Lung microvascular endothelial cell (primary cell): ENCODE measurements around the gene ANKS1B. TPM values are rescaled to one million over a fixed set of nuclear protein-coding genes. Genes with fewer than 3 reads are reported as not detected.

Experiments used
- DNase-seq, 2 donors: peaks; one replicate each; pipeline versions ENCODE4 v3.0.0 to v3.0.0-alpha.2; 2010; ENCODE audit warnings: low read depth in 2 of 2
- total RNA-seq: library from RNA; depleted of rRNA; stranded (reverse); fragments of >200 nt; gene quantifications from 2 replicates; pipeline ENCODE4 v1.2.1, GENCODE V29; 2014

Gene ANKS1B
- total RNA-seq, 1 donor from 2014 or later, result 0.20 TPM

GRCh38 chr12:98740751-98741150 lies 1244.0 kb downstream of the ANKS1B start:
- no peak for DNase-seq

GRCh38 chr12:98738539-98738938 lies 1246.2 kb downstream of the ANKS1B start:
- DNase-seq, result no peak

GRCh38 chr12:98738002-98738401 lies 1246.7 kb downstream of the ANKS1B start:
- peak in 1 of 2 donors; percentile 79 for DNase-seq

GRCh38 chr12:98737322-98737712 lies 1247.4 kb downstream of the ANKS1B start:
- DNase-seq, result no peak

GRCh38 chr12:98736352-98737321 lies 1248.1 kb downstream of the ANKS1B start:
- DNase-seq, result peak in 1 of 2 donors; percentile 30

GRCh38 chr12:98735821-98736220 lies 1248.9 kb downstream of the ANKS1B start:
- no peak for DNase-seq

GRCh38 chr12:98733667-98734350 lies 1250.9 kb downstream of the ANKS1B start:
- no peak for DNase-seq

- no peak for DNase-seq
Observed at GRCh38 chr12:98730412-98730811, 1254.3 kb downstream of the ANKS1B start.

GRCh38 chr12:98727196-98727595 lies 1257.5 kb downstream of the ANKS1B start:
- DNase-seq, result no peak

GRCh38 chr12:98725476-98726247 lies 1259.1 kb downstream of the ANKS1B start:
- peak; percentile 72 to 77 for DNase-seq

GRCh38 chr12:98724384-98725155 lies 1260.2 kb downstream of the ANKS1B start:
- DNase-seq, result no peak

GRCh38 chr12:98721204-98721702 lies 1263.5 kb downstream of the ANKS1B start:
- DNase-seq, result no peak

GRCh38 chr12:98719515-98720504 lies 1264.9 kb downstream of the ANKS1B start:
- no peak for DNase-seq

- DNase-seq, result no peak
Observed at GRCh38 chr12:98714426-98714825, 1270.3 kb downstream of the ANKS1B start.

GRCh38 chr12:98709022-98709421 lies 1275.7 kb downstream of the ANKS1B start:
- DNase-seq, result no peak

- DNase-seq, result no peak
Observed at GRCh38 chr12:98701166-98701565, 1283.6 kb downstream of the ANKS1B start.

GRCh38 chr12:98699586-98699985 lies 1285.2 kb downstream of the ANKS1B start:
- DNase-seq, result peak; percentile 7 to 13

- peak; percentile 69 to 78 for DNase-seq
Observed at GRCh38 chr12:98698603-98699463, 1285.9 kb downstream of the ANKS1B start.

- no peak for DNase-seq
Observed at GRCh38 chr12:98697209-98697608, 1287.5 kb downstream of the ANKS1B start.
